Inflammatory macrophage treated with lipopolysaccharide for 1 hour (primary cell): ENCODE data around the gene TBX2.

ENCODE experiments used
- DNase-seq, 2 donors: peaks; one replicate each; pipeline ENCODE4 v3.0.0-alpha.2; 2020 to 2022

TBX2 gene

DNA sequence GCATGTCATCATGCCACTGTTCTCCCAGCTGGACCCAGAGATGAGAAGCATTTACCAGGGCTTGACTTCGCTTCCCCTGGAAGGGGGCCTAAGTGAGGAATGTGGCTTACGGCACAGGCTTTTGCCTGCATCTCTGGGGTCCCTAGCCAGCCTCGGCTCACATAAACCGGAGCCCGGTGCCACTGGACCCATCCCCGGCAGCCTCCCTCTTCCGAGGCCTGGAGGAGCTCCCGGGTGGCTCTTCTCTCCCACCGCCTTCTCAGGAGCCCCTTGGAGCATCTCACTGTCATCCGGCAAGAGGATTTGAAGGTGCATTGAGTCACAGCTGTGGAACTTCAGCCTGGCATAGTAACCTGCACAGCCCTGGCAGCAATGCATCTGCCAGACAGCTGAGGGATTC lies 29.9 kb upstream of the TBX2 start:
- DNase-seq, result no peak

GRCh38 chr17:61371179-61371578 lies 28.5 kb upstream of the TBX2 start:
- no peak for DNase-seq

- no peak for DNase-seq
These were observed 28.0 kb upstream of the TBX2 start for GRCh38 chr17:61371606-61372005.

- DNase-seq, result no peak
These were observed 27.2 kb upstream of the TBX2 start for GRCh38 chr17:61372436-61372835.

- no peak for DNase-seq
These were observed 22.5 kb upstream of the TBX2 start for GRCh38 chr17:61376931-61377838.

- DNase-seq, result no peak
These were observed 20.8 kb upstream of the TBX2 start for GRCh38 chr17:61378658-61379456.

DNA sequence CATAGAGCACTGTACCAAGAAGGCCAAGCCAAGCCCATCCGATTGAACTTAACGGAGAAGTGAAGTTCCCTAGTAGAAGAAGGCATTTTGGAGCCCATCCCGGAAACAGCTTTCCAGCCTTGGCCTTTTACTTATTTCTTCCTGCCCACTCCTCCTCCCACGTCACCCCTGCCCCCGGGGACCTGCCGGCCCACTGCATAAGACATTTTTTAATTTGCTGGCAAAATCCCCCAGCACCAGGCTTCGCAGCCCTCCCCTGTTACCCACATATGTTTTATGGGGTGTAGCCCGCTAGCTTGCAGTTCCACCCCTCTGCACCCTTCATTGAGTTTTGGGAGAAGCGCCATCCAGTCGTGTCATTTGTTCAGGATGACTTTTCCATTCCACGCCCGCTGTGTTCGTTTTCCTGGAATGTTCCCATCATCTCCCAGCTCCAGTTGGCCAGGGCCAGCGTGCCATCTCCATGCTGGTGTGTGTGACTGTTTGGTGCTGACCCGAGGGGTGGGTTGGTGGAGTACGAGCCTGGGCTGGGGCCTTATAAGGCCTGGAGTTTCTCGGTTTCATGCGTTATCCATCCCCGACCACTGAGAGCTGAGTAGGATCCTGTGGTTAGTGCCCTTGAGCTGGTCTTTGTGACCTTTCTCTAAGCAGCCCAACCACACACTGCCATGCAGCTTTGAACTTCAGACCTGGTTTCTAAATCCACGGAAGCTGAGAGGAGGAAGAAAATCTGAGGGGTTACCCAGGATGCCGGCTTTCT lies 20.0 kb upstream of the TBX2 start:
- DNase-seq, result no peak

DNA sequence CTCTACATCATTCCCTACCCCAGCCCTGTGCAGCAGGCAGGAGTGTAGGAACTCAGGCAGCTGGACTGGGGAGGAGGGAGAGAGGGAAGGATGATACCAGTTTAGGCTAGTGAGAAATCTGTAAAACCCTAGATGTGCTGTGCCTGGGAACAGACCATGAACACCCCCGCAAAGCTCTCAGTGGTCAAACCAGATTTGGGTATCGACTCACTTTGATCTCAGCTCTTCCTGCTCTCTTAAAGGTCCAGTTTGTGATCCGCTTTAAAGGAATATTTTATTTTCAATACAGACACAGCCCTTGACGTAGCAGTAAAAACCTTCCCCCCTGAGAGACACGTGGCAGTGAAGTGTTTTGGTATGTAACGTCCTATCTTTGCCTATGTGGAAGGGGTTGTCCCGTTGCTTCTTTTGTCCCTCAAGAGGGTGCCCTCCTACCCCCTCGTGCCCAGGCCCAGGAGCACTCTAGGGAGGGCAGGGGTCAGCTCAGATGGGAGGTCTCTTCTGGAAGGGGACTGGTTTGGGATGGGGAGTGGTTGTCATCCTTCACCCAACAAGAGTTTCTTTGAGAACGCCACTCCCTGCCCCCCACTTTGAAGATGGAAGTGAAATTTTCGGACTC lies 19.3 kb upstream of the TBX2 start:
- no peak for DNase-seq

- DNase-seq, result no peak
These were observed 18.7 kb upstream of the TBX2 start for GRCh38 chr17:61380836-61381525.

DNA sequence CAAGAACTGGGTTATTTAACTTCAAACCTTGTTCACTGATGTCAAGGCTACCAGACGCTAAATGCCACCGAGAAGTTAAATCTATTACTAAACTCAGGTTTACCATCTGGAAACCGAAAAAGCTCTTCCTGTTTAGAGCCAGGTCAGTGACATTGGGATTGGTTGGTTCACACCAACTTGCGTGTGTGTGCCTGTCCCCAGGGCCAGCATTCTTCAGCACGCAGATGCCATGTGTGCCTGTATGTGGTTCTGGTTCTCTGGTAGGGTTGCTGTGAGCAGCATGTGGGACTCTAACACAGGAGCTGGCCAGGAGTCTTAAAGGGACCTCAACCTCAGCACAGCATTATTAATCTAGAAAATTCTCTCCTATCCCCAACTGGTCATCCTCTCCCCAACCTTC lies 18.1 kb upstream of the TBX2 start:
- no peak for DNase-seq

GRCh38 chr17:61382796-61383688 lies 16.6 kb upstream of the TBX2 start:
- no peak for DNase-seq

DNA sequence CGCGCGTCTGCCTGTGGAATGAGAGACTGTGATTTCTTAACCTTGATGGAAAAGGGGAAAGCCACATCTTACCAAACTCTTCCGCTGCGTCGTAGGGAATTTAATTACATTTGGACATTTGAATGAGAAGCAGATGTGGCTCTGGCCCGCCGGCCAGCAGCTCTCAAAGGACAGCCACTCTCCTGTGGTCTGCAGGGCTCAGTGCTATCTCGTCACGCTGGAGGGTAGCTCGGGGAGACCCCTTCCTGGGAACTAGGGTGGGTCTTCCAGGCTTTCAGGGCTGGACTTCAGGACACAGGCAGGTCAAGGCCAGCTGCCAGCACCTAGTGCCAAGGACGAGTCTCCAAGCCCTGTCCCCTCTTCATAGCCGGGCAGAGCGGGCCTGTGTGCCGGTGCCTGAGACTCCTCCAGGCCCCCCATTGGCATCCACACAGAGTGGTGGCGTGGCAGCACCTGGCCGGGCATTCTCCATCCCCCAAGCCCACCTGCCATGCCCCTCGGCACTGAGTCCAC lies 15.9 kb upstream of the TBX2 start:
- no peak for DNase-seq

DNA sequence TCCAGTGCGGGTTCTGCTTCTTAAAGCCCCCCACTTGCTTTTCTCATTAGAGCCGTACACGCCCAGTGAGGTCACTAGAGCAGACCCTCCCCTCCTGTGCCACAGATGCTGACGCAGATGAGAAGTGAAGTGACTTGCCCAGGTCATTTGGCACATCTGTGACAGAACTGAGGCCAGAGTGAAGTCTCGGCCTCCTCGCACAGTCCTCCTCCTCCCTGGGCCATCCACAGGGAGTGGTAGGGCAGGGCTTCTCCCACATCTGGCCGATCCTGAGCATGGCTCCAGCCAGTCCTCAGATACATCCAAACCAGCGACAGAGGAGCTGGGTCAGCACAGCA lies 15.3 kb upstream of the TBX2 start:
- no peak for DNase-seq

- no peak for DNase-seq
These were observed 14.7 kb upstream of the TBX2 start for GRCh38 chr17:61384692-61385576.

DNA sequence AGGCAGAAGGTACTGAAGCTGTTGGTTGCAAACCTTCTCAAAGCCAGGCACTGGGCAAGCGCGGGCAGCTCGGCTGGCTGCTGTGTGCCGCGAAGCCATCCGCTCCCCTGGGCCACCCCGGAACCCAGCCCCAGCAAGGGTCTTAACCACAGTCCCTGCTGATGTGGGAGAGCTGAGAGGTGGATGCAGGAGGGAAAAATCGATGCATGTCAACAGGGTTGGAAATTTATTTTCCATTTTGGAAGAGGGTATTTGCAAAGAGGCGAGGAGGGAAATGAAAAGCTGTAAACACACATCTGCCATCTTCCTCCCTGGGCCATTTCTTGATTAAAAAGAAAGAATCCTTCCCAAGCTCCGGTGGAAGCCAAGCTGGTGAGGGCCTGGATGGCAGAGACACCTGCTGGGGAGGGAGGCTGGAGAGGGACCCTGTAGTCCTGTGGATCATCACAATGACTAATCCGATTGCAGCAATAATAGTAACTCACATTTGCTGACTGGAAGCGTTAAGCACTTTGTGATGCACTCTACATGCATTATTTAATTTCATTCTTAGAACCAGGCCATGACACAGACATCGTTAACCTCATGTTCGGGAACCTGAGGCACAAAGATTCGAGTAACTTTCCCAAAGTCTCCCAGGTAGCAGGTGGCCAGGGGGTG lies 13.9 kb upstream of the TBX2 start:
- DNase-seq, result no peak

- DNase-seq, result no peak
These were observed 13.4 kb upstream of the TBX2 start for GRCh38 chr17:61386251-61386650.

- DNase-seq, result no peak
These were observed 12.6 kb upstream of the TBX2 start for GRCh38 chr17:61387011-61387410.

DNA sequence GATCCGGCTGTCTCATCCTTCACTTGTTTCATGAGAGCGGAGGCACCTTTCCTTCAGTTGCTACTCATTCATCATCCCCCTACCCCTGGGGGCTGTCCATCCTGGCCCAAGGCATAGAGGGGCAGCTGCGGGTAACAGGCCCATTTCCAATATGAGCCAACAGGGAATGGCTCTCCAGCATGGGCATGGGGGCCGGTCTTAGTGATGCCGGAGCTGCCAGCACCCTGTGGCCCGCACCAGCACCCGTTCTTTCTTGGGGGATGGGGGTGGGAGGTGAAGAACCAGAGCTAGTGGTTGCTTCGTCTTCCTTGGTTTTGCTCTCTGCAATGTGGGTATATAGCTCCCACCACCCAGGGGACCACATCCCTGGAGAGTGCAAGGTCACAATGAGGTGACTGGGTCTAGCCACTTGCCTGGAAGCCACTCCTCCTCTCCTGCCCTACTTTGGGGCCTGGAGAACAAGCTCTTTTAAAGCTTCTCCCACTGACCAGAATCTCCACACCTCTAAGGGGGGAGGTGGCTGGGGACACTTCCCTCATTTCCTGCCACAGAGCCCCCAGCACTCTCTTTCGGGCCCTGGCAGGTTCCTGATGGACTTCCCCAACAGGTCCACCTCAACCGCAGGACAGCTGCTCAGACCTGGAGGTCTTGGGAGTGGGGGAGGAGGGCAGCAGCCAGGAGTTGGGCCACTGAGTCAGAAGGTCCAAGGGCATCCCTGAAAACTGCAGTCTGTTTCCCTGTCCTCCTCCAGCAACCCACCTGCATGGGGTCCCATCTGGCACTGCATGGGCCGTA lies 11.9 kb upstream of the TBX2 start:
- no peak for DNase-seq
